WTC11 (cell line): ENCODE measurements around the gene MSS51. TPM values are rescaled to one million over a fixed set of nuclear protein-coding genes. Genes with fewer than 3 reads are reported as not detected.
A peak's percentile ranks its signal among the peaks of the same experiment; 100 is the strongest.

Experiments used
- ATAC-seq: fragments of 200-7000 bp; cut with Tn5 transposase; 2 replicates; pipeline ENCODE4 v1.10.0; 2021; ENCODE audit warnings: mild to moderate bottlenecking, moderate library complexity
- CTCF ChIA-PET: fragments of 300-600 bp; sonication (Branson Sonifier 250); formaldehyde crosslinking; loops from one replicate; lab custom pipeline; 2021; ENCODE audit warnings: antibody characterized with exemption; lab: Charles Lee
- POLR2A ChIA-PET: fragments of 350-600 bp; sonication (Branson Sonifier 250); formaldehyde crosslinking; loops from one replicate; lab custom pipeline; 2021; ENCODE audit warnings: antibody characterized with exemption; lab: Charles Lee
- DNase-seq: peaks from one replicate; pipeline ENCODE4 v3.0.0; 2021; ENCODE audit warnings: low spot score
- H3K27ac Mint-ChIP-seq: 2 replicates; pipeline ENCODE4 v1.8.0; 2021; ENCODE audit warnings: mixed read lengths
- H3K27me3 Mint-ChIP-seq: 2 replicates; pipeline ENCODE4 v1.8.0; 2021; ENCODE audit warnings: low read depth, mild to moderate bottlenecking, moderate library complexity, mixed read lengths
- H3K36me3 Mint-ChIP-seq: 2 replicates; pipeline ENCODE4 v1.8.0; 2021; ENCODE audit warnings: mixed read lengths
- H3K4me1 Mint-ChIP-seq: 2 replicates; pipeline ENCODE4 v1.8.0; 2022; ENCODE audit warnings: mixed read lengths
- H3K4me3 Mint-ChIP-seq: 2 replicates; pipeline ENCODE4 v1.8.0; 2021; ENCODE audit warnings: mild to moderate bottlenecking, moderate library complexity, mixed read lengths
- H3K9me3 Mint-ChIP-seq: 2 replicates; pipeline ENCODE4 v1.8.0; 2021; ENCODE audit warnings: mixed read lengths
- AR ChIP-seq: fragments of 250-450 bp; sonication (Bioruptor Pico); IDR thresholded peaks from 2 replicates; pipeline ENCODE4 v1.9.0; 2021; ENCODE audit warnings: mild to moderate bottlenecking
- ATF1 ChIP-seq: sonication (generic); formaldehyde crosslinking; IDR thresholded peaks from 2 replicates; pipeline ENCODE4 v1.8.1; 2023; ENCODE audit warnings: mild to moderate bottlenecking, moderate library complexity, missing genetic modification reagents
- E2F1 ChIP-seq: sonication (generic); formaldehyde crosslinking; IDR thresholded peaks from 2 replicates; pipeline ENCODE4 v1.8.0; 2022; ENCODE audit warnings: mild to moderate bottlenecking, missing genetic modification reagents
- E2F4 ChIP-seq: sonication (generic); formaldehyde crosslinking; IDR thresholded peaks from 2 replicates; pipeline ENCODE4 v1.8.1; 2022; ENCODE audit warnings: low read depth, mild to moderate bottlenecking, moderate library complexity, missing genetic modification reagents, borderline replicate concordance
- FOXJ3 ChIP-seq: sonication (generic); formaldehyde crosslinking; IDR thresholded peaks from 2 replicates; pipeline ENCODE4 v1.9.0; 2021; ENCODE audit warnings: missing genetic modification reagents, mild to moderate bottlenecking, borderline replicate concordance
- FOXK1 ChIP-seq: sonication (generic); formaldehyde crosslinking; IDR thresholded peaks from 2 replicates; pipeline ENCODE4 v1.8.0; 2022; ENCODE audit warnings: mild to moderate bottlenecking, moderate library complexity, missing genetic modification reagents
- GRHL2 ChIP-seq: fragments of 250-450 bp; sonication (Bioruptor Pico); IDR thresholded peaks from 2 replicates; pipeline ENCODE4 v1.8.0; 2022; ENCODE audit warnings: mild to moderate bottlenecking, moderate library complexity; ENCODE audit not compliant: insufficient replicate concordance, severe bottlenecking
- IRF2 ChIP-seq: sonication (generic); formaldehyde crosslinking; IDR thresholded peaks from 2 replicates; pipeline ENCODE4 v1.8.0; 2022; ENCODE audit warnings: low read depth, missing genetic modification reagents, borderline replicate concordance
- MAX ChIP-seq: sonication (generic); formaldehyde crosslinking; IDR thresholded peaks from 2 replicates; pipeline ENCODE4 v1.8.0; 2022; ENCODE audit warnings: mild to moderate bottlenecking, missing genetic modification reagents
- NFATC4 ChIP-seq: fragments of 250-450 bp; sonication (Bioruptor Pico); IDR thresholded peaks from 2 replicates; pipeline ENCODE4 v1.9.0; 2021; ENCODE audit warnings: mild to moderate bottlenecking
- SP1 ChIP-seq: sonication (generic); formaldehyde crosslinking; conservative IDR thresholded peaks from 2 replicates; pipeline ENCODE4 v1.8.1; 2022; ENCODE audit warnings: missing genetic modification reagents
- USF1 ChIP-seq: sonication (generic); formaldehyde crosslinking; IDR thresholded peaks from 2 replicates; pipeline ENCODE4 v1.8.0; 2022; ENCODE audit warnings: mild to moderate bottlenecking, missing genetic modification reagents
- ZMAT4 ChIP-seq: fragments of 250-450 bp; sonication (Bioruptor Pico); IDR thresholded peaks from 2 replicates; pipeline ENCODE4 v1.9.0; 2021; ENCODE audit warnings: mild to moderate bottlenecking
- ZNF121 ChIP-seq: sonication (generic); formaldehyde crosslinking; IDR thresholded peaks from 2 replicates; pipeline ENCODE4 v1.8.0; 2023; ENCODE audit warnings: missing genetic modification reagents
- ZNF232 ChIP-seq: sonication (generic); formaldehyde crosslinking; IDR thresholded peaks from 2 replicates; pipeline ENCODE4 v1.8.0; 2022; ENCODE audit warnings: mild to moderate bottlenecking, missing genetic modification reagents
- ZNF416 ChIP-seq: fragments of 250-450 bp; sonication (Bioruptor Pico); IDR thresholded peaks from 2 replicates; pipeline ENCODE4 v1.9.0; 2021; ENCODE audit warnings: mild to moderate bottlenecking, inconsistent platforms
- ZNF532 ChIP-seq: fragments of 250-450 bp; sonication (Bioruptor Pico); IDR thresholded peaks from 2 replicates; pipeline ENCODE4 v1.9.0; 2021; ENCODE audit warnings: mild to moderate bottlenecking, borderline replicate concordance
- ZNF671 ChIP-seq: fragments of 250-450 bp; sonication (Bioruptor Pico); IDR thresholded peaks from 2 replicates; pipeline ENCODE4 v1.8.0; 2021; ENCODE audit warnings: mild to moderate bottlenecking
- ZSCAN18 ChIP-seq: fragments of 250-450 bp; sonication (Bioruptor Pico); IDR thresholded peaks from 2 replicates; pipeline ENCODE4 v2.1.2; 2022; ENCODE audit warnings: mild to moderate bottlenecking, moderate library complexity
- total RNA-seq: library from RNA; stranded (reverse); gene quantifications from 3 replicates; pipeline ENCODE4 v1.2.3, GENCODE V29; 2021

The MSS51 gene
- total RNA-seq, 1 experiment from 2014 or later: 3.0 TPM

GRCh38 chr10:73406846-73407245 lies 26.5 kb downstream of the MSS51 start:
- TF ChIP-seq ZNF416 (CRISPR knock-in tag) (no peak), ZSCAN18 (CRISPR knock-in tag) (no peak), E2F4 (CRISPR knock-in tag) (no peak), NFATC4 (no peak), MAX (CRISPR knock-in tag) (no peak), ZMAT4 (CRISPR knock-in tag) (no peak), SP1 (no peak)
- Mint-ChIP-seq H3K4me3 (no peak overlapping the region), H3K9me3 (no peaks in the 10 kb centered on the region), H3K27me3 (no peaks in the 10 kb centered on the region), H3K36me3 (0 out of 2 replicates have a peak, but pooled peaks cover 3% of the 10 kb centered on the region), H3K4me1 (peaks cover 17% of the 10 kb centered on the region), H3K27ac (peak overlapping the region; percentile 83)
- DNase-seq (no peak), ATAC-seq (no peak)
- ChIA-PET CTCF (interaction anchor here (2.1 kb wide), 1 partner anchor 9 kb away, joined by 11 read pairs; no protein-coding TSS in a partner anchor), POLR2A (no interaction called here)

- Mint-ChIP-seq H3K36me3 (0 out of 2 replicates have a peak, but pooled peaks cover 3% of the 10 kb centered on the region), H3K4me1 (peaks cover 17% of the 10 kb centered on the region), H3K27me3 (no peaks in the 10 kb centered on the region), H3K27ac (no peak overlapping the region; the same call in 1 of the 2 replicates), H3K9me3 (no peaks in the 10 kb centered on the region; the same call in 1 of the 2 replicates), H3K4me3 (no peak overlapping the region)
- DNase-seq (no peak), ATAC-seq (no peak)
- CTCF ChIA-PET: interaction anchor here (2.1 kb wide), 1 partner anchor 8 kb away, joined by 11 read pairs; no protein-coding TSS in a partner anchor
- POLR2A ChIA-PET: no interaction called here
- TF ChIP-seq USF1 (CRISPR knock-in tag) (no peak), ATF1 (CRISPR knock-in tag) (no peak), FOXJ3 (CRISPR knock-in tag) (no peak), E2F1 (no peak), ZNF671 (CRISPR knock-in tag) (no peak), ZNF232 (CRISPR knock-in tag) (no peak), IRF2 (CRISPR knock-in tag) (no peak), FOXK1 (CRISPR knock-in tag) (no peak), ZNF121 (no peak), GRHL2 (CRISPR knock-in tag) (no peak), AR (no peak), ZNF532 (no peak)
These were observed 27.8 kb downstream of the MSS51 start for GRCh38 chr10:73405556-73405955.
